HG03108 (cell line): ENCODE measurements around the gene ITK.
A peak's percentile ranks its signal among the peaks of the same experiment; 100 is the strongest.
"Not testable (repeated sequence)": the region's sequence is repeated elsewhere in the genome, so short reads cannot be mapped to it uniquely, and the experiment has no call there.

Experiments used
- ATAC-seq: cut with Tn5 transposase; IDR thresholded peaks from one replicate; pipeline ENCODE4 v1.9.1; 2021; ENCODE audit warnings: moderate library complexity; ENCODE audit not compliant: unreplicated experiment

Gene ITK

DNA sequence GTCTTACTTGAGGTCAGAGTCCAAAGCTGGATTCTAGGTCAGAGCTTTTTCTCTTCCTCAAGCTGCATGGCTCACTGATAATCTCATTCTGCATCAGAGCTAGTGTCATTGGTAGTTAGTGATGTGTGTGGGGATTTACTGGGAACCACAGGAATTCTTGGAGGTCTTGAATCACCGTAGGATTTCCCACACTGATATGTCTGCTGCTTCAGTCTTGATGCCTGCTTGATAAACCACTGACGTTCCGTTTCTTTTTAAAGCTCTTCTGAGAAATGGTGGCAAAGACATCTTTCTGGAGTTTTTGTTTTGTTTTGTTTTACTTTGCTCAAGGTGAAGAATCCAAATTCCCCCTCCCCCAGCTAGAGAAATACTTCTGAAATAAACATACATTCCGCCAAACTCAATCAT is 13.4 kb upstream of the ITK start:
- ATAC-seq: no peak

DNA sequence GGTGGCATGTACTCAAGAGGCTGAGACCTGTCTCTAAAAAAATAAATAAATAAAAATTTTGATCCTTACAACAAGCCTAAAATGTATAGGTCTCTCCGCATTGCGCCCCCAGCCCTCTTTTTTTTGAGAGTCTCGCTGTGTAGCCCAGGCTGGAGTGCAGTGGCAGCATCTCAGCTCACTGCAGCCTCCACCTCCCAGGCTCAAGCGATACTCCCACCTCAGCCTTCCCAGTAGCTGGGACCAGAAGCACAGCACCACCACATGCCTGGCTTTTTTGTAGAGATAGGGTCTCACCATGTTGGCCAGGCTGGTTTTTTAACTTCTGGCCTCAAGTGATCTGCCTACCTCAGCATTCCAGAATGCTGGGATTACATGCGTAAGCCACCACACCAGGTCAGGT is 12.4 kb upstream of the ITK start:
- no peak for ATAC-seq

DNA sequence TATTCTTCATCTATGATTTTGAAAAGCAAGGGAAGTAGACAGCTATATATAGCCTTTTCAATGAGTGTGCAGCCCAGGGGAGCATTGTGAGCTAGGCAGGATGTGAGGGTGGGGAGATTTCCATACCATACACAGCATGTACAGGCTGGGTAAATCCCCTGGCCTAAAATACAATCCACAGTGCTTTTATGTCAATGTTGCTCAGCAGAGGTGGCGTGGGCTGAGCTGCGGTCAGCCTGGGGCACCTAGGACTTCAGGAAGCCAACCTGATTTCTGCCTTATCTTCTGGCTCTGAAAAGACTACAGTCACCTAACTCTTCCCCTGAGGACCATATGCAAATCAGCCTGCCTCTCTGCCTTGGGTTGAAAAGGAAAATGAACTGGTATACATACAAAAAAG is 8.2 kb upstream of the ITK start:
- peak; percentile 100 for ATAC-seq

DNA sequence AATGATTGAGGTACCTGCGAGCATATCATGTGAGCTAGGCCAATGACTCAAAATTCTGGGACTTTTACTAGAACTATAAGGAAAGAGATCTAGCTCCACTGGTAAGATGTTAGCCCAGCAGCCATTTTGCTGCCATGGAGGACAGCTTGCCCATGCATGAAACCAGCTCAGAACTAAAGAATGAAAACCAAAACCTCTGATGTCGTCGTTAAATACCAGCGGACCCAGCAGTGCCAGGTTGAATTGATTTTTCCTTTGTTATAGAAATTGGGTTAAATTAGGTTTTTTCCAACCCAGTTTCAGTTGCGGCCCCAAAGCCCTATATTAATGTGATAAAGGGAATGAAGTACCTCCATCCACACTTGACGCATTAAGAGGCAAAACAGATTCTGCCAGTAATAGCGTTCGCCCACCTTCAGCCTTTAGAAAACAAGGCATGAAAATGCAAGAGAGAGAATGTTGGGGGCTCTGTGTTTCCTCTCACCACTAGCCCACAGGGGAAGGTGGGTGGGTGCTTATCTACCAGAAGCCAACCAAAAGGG is 5.5 kb upstream of the ITK start:
- no peak for ATAC-seq

DNA sequence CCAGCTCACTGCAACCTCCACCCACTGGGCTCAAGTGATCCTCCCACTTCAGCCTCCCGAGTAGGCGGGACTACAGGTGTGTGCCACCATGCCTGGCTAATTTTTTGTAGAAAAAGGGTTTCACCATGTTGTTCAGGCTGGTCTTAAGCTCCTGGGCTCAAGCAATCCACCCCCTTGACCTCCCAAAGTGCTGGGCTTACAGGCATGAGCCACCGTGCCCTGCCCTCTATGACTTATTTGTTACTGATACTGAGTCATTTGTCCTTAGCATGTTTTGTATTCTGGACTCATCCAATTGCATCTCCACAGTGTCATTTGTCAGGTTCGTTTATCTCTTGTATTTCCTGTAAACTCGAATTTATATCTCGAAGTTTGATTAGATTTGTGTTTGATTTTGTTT is 2.7 kb upstream of the ITK start:
- ATAC-seq: no peak

DNA sequence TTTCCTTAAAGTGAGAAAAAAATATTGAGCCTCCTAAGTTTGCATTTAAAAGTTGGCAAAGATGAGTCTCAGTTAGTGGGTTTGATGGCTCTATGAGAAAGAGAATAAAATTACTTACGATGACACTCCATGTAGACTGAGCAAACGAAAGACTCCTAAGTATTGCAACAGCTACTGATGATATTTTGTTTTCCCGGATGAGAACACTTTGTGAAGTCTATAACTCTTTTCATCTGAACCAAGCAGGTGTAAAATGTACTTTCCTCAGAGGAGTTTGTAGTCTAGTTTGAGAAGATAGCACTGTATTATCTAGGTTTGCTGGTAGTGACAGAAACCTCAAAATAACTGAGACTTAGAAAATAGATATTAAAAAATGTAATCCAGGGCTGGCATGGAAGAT is 1.7 kb upstream of the ITK start:
- no peak for ATAC-seq

DNA sequence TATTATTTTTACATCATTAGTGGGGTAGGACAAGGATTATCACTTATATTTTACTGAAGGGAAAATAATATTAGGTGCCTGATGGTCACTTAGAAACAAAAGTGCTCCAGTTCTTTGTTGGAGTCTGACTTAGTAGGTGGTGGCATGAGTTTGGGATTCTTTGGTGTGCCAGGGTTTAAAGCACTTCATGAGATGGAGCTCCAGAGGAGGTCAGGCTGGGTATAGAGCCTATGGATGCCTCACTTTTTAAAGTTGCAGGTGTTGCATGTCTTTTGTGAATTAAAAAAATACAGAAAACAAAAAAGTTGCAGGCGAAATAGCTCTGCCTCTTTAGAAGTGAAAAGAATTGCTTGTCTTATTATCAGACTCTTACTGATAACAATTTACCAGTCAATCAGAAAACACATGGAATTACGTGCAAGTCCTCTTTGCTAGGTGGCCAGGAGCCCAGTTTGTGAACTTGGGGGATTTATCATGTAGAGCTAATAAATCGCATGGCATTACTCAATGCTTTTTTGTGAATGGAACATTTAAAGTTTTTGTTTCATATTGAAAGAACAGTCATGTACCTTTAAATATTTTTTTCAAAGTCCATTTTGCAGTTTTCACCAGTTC is 1.6 kb downstream of the ITK start:
- ATAC-seq: no peak

DNA sequence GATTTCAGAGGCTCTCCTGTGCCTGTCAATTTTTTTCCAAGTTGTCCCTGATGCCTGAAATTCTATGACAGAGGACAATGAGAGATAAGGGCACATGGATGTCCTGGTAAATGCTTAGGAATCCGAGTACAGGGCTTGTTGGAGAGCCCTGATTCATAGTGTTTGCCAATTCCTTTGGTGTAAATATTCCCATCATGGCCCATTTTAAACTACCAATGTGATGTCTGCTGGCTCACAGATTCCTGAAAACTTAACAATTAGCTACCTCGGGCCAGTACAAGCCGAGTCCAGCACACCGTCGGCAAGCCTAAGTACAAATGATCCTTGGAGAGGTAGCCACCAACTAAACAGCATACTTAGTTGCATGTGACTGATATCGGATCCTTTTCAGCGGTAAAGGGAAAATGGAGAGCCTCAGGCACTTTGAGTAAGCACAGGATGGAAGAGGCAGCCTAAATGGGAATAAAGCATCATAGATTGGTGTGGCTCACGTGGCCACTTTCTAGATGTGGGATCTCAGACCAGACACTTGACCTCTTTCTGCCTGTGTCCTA is 3.6 kb downstream of the ITK start:
- no peak for ATAC-seq

DNA sequence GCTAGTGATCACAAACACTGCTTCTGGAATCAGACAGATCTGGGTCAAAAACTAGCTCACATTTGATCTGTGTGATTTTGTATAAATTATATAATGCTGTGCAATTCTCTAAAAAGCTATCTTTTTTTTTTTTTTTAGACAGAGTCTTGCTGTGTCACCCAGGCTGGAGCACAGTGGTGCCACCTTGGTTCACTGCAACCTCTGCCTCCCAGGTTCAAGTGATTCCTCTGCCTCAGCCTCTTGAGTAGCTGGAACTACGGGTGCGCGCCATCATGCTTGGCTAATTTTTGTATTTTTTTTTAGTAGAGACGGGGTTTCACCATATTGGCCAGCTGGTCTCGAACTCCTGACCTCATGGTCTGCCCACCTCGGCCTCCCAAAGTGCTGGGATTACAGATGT is 4.5 kb downstream of the ITK start:
- ATAC-seq: not testable (repeated sequence)

DNA sequence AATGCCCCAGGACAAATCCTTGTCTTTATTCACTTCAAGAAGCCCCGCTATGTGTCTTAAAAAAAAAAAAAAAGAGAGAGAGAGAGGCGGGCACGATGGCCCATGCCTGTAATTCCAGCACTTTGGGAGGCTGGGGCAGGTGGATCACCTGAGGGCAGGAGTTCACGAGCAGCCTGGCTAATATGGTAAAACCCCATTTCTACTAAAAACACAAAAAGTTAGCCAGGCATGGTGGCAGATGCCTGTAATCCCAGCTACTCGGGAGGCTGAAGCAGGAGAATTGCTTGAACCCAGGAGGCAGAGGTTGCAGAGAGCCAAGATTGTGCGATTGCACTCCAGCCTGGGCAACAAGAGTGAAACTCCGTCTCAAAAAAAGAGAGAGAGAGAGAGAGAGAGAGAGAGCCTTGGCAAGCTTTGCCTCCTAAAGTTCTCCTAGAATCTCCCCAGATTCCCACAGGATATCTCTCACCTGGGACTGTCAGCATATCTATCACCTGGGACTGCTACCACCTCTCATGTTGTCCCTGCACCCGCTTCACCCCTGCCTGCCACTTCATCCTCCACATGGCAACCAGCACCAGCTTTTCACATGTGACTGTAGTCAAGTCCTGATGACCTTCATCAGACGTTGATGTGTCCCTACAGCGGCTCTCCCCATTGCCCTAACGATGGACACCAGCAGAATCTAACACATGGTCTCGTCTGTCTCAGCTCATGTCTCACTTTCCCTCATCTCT is 5.8 kb downstream of the ITK start:
- no peak for ATAC-seq

DNA sequence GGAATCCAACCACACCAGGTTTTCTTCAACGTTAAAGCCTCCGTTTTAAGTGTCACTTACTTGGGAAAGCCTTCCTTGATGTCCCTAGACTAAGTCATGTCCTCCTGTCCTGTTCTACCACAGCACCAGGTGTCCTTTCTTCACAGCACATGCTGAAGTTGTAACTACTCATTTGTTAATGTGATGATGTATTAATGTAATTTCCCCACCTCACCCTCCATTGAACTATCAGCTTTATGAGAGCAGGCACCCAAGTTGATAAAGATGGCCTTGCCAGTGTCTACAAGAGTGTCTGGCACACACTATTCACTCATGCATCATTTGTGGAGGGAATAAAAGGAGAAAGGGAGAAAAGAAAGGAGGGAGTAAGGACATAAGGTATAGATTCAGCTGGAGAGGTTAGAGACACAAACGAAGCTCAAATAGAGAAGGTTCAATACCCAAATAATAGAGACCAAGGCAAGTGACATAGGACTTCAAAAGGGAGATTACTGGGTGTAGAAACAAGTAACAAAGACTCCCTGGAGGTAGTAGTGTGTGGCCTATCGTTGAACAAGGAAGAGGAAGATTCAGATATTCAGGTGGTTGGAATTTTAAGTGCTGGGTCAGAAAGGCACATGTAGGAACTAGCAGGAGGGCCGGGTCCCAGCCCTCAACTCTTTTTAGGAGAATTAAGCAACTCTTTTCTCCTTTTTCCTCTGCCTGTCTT is 6.6 kb downstream of the ITK start:
- no peak for ATAC-seq

DNA sequence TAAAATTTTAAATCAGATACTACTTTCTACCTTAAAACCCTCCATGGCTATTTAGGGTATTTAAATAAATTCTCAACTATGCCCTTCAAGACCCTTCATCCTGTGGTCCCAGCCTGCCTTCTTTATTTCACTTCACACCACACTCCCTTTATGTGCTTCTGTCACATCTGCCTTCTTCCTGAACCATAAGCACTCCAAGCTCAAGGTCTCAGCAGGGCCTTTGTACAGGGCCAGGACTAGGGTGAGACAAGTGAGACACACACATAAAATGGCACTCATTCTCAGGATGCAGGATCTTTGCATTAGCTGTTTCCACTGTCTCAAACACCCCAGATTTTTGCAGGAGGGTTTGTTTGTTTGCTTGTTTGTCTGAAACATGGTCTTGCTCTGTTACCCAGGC is 7.6 kb downstream of the ITK start:
- ATAC-seq: no peak

DNA sequence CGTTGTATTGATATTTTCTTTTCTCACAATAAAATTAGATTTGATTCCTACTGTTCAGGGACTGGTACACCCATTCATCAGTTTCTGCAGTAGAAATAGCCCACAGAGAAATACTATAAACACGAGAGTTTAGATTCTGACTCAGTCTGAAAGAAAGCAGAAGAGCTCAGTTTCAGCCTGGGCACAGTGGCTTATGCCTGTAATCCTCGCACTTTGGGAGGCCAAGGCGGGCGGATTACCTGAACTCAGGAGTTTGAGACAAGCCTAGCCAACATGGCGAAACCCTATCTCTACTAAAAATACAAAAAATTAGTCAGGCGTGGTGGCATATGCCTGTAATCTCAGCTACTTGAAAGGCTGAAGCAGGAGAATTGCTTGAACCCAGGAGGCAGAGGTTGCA is 8.6 kb downstream of the ITK start:
- ATAC-seq: peak; percentile 77

DNA sequence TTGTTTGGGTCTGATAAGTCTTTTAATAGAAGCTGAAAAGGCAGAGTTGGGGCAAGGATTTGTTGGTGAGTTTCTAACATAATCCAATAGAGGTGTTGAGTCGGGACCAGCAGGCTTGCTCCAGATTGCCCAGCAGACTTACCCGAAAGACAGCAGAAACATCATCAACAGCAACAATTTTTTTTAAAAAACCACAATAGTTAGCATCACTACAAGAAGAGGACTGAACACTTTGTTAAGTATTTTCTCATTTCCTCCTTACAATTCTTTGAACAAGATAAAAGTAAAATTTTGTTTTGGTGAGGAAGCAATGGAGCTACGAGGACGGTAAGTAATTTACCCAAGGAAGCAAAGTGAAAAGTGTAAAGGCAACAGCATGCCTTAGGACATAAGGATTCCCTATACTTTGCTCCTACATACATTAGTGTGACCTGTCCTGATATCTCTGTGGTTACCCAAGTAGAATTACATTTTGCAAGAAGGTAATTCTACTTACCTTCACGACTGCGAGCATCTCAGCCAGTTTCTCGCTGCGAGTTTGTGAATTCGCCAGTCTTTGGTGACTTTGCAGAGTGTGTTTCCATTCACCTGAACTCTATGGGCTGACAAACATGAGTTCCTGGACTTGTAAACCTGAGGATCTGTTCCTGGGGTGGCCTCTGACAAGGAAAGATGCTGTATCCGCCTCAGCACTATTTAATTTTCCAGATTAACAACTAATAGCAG is 13.2 kb downstream of the ITK start:
- no peak for ATAC-seq

DNA sequence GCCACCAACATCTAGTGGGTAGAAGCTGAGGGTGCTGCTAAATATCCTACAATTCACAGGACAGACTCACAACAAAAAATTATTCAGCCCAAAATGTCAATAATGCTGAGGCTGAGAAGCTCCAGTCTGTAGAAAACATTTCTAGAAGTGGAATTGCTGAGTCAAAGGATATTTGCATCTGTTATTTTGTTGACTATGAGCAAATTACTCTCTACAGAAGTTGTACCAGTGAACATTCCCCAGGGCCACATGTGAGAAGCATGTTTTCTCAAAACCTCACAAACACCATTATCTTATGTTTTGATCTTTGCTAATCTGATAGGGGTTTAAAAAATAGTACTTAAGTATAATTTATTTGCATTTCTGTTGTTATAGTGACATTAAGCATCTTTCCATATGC is 15.4 kb downstream of the ITK start:
- ATAC-seq: peak; percentile 50

DNA sequence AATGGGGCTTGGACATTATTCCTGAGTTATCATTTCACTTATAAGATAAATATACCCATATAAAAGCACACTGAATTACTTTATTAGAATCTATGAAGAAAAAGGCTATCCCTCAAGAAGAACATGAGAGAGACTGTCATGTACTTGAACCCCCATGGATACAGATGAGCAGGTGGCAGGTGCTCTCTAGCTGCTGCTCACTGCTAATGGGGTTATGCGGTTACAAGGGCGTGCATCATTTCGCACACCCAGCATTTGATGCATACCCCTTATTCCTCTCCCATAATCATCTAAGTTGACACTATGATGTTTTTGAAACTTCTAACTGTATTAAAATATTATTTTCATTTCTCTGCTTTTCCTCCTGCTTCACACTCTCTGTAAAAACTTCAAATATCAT is 16.4 kb downstream of the ITK start:
- ATAC-seq: no peak

DNA sequence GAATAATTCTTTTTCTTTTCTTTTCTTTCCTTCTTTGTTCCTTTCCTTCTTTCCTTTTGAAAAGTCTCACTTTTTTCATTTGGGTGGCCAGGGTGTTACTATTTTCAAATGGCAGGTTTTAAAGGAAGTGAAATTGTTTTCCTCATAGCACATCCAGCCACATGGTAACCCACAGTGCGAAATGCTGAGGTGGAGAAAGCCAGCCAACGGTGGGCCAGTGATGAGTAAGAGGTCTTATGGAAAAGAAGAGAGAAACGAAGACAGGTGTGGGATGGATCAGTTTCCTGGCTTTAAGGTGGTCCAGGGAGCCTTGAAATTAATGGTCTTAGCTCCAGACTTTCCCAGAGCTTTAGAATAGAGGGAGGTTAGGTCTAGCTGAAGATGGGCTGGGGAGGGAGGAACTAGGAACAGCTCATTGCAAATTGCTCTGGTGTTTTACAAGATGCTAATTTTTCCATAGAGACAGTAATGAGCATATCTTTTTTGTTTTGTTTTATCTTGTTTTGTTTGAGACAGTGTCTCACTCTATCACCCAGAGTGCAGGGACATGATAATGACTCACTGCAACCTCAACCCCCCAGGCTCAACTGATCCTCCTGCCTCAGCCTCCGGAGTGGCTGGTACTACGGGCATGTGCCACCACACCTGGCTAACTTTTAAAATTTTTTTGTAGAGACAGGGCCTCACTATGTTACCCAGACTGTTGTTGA is 17.8 kb downstream of the ITK start:
- no peak for ATAC-seq

DNA sequence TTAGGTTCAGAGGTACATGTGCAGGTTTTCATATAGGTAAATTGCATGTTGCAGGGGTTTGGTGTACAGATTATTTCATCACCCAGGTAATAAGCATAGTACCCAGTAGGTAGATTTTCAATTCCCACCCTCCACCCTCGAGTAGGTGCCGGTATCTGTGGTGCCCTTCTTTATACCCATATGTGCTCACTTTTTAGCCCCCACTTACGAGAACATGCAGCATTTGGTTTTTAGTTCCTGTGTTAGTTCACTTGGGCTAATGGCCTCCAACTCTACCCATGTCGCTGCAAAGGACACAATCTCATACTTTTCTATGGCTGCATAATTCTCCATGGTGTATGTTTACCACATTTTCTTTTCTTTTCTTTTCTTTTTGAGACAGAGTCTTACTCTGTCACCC is 21.2 kb downstream of the ITK start:
- ATAC-seq: no peak

DNA sequence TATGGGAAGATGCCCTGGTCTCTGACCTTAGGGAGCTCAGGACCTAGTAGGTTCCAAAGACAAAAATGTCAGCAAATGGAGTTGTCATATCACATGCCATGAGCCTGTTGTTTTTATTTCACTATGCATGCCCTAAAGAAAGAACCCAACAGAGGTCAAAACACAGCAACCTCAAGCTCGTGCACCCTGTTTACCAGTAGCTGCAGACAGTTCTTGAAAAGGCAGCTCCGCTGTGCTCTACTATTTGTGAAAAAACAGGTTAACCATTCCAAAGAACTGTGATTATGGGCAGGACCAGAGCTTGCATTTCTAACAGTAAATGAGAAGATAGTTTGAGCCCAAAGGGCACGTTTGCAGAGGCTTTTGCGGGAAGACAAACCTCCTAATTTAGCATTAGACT is 22.8 kb downstream of the ITK start:
- ATAC-seq: no peak

DNA sequence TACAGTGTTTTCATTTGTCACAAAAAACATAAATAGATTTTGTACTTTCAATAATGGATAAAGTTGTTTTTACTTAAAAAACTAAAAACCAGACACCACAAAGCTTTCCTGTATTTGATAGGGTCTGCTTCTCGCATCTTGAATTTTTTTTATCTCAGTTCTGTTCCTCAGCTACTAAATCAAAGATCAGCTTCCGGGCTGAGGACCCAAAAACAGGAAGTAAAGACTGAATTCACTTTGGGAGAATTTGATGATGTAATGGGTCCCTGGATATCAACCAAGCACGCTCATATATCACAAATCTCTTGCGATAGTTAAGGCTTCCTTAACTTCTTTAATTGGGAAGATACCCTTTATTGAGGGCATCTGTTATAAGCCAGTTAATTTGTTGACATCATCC is 24.1 kb downstream of the ITK start:
- no peak for ATAC-seq

DNA sequence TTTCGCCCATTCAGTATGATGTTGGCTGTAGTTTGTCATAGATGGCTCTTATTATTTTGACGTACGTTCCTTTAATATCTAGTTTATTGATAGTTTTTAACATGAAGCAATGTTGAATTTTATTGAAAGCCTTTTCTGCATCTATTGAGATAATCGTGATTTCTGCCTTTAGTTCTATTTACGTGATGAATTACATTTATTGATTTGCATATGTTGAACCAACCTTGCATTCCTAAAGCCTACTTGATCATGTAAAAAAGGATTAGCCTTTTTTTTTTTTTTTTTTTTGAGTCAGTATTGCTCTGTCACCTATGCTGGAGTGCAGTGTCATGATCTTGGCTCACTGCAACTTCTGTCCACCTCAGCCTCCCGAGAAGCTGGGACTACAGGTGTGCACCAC is 25.1 kb downstream of the ITK start:
- ATAC-seq: no peak
